NCI-H2081 (cell line): ENCODE results near the gene SYCP2.
"Not testable (repeated sequence)": the region's sequence is repeated elsewhere in the genome, so short reads cannot be mapped to it uniquely, and the experiment has no call there.

Experiments
- DNase-seq, 2 experiments: peaks; one replicate each; lab custom pipeline; 2025; lab: John Stamatoyannopoulos, UW

SYCP2 gene, protein sequence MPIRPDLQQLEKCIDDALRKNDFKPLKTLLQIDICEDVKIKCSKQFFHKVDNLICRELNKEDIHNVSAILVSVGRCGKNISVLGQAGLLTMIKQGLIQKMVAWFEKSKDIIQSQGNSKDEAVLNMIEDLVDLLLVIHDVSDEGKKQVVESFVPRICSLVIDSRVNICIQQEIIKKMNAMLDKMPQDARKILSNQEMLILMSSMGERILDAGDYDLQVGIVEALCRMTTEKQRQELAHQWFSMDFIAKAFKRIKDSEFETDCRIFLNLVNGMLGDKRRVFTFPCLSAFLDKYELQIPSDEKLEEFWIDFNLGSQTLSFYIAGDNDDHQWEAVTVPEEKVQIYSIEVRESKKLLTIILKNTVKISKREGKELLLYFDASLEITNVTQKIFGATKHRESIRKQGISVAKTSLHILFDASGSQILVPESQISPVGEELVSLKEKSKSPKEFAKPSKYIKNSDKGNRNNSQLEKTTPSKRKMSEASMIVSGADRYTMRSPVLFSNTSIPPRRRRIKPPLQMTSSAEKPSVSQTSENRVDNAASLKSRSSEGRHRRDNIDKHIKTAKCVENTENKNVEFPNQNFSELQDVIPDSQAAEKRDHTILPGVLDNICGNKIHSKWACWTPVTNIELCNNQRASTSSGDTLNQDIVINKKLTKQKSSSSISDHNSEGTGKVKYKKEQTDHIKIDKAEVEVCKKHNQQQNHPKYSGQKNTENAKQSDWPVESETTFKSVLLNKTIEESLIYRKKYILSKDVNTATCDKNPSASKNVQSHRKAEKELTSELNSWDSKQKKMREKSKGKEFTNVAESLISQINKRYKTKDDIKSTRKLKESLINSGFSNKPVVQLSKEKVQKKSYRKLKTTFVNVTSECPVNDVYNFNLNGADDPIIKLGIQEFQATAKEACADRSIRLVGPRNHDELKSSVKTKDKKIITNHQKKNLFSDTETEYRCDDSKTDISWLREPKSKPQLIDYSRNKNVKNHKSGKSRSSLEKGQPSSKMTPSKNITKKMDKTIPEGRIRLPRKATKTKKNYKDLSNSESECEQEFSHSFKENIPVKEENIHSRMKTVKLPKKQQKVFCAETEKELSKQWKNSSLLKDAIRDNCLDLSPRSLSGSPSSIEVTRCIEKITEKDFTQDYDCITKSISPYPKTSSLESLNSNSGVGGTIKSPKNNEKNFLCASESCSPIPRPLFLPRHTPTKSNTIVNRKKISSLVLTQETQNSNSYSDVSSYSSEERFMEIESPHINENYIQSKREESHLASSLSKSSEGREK (N-terminal part only)

DNA sequence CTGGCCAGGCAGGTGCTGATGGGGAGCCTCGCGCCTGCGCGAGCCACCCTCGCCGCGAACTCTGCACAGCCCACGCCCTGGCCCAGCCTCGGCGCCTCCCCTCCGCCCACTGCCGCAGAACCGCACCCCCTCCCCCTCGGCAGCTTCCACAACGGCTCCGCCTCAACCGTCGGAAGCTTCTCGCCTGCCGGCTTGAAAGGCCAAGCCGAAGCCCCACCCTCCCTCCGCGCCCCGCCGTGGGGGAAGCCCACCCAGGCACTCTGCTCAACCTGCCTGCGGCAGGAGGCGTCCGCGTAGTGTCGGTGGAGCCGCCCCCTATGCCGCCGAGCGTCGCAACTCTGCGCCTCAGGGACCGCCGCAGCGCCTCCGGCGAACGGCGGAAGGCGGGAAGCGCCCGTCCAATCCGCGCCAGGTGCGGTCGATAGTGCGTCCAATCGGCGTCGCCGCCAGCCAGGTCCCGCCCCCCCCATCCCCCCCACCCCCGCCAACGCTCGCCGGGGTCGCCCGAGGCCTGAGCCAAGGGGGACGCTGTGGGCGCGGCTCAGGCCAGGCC lies at the start of gene SYCP2:
TSS of gene SYCP2 (minus strand) at position 342 of the 553 bp plus-strand sequence. CDS start 11,224 bp downstream, outside the sequence.
- no peak for DNase-seq

DNA sequence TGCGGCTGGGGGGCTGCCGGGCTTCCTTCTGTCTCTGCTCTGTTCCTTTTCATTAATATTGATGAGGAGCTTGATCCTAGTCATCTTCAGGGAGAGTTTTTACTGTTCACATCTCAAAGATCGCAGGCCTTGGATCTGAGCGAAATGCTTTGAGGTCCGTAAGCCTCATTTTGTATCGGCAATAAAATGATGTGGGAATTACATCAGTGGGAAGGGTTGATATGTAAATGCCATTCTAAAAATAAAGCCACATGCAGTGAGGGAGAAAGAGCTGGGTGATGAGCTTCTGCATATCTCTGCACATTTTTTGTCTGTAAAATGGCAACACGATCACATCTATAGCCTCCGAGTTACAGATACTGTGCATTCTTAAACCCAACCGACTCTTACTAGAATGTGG lies 49.6 kb upstream of the SYCP2 start:
- DNase-seq = no peak

DNA sequence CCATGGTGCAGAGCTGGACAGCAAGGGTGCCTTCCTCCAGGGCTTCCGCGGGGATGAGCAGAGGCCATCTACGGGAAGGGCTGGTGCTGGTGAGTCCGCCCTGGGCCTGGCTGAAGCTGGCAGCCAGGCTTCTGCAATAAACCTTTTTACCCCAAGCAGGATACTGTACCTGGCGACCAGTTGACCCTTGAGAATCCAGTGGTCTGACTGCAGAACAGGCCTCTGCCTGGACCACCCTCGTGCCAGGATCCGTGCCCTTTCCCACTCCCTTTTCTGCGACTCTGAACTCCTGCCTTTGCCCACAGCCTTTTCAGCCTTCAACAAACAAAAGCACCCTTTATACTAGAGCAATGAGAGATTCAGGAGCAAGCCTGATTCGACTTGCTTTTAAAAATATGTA lies 43.6 kb upstream of the SYCP2 start:
- no peak for DNase-seq

DNA sequence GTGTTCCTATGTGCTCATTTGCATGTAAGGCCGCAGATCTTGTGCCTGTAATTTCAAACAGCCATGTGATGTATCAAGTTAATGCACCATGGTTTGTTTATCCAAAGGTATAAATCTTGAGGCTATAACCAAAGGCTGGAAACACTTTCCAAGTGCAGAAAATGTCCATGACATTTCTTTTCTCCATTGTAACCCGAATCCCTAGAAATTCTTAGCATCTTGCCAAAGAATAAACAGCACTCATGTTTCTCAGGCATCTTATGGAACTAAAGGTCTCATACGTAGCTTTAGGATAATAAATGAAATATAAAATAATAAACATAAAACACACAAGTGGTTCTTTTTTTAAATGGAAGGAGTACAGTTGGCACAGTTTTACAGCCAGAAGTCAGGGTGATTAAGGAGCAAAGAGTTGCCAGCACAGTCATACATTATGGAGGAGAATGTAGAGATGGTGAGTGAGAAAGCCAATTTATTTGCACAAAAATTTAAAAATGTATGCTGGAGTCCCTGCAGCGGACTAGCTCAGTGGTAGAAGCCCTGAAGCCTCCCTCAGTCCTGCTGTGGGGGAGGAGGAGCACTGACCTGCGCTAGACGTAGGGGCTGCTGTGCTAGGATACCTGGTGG lies 42.8 kb upstream of the SYCP2 start:
- DNase-seq = no peak

DNA sequence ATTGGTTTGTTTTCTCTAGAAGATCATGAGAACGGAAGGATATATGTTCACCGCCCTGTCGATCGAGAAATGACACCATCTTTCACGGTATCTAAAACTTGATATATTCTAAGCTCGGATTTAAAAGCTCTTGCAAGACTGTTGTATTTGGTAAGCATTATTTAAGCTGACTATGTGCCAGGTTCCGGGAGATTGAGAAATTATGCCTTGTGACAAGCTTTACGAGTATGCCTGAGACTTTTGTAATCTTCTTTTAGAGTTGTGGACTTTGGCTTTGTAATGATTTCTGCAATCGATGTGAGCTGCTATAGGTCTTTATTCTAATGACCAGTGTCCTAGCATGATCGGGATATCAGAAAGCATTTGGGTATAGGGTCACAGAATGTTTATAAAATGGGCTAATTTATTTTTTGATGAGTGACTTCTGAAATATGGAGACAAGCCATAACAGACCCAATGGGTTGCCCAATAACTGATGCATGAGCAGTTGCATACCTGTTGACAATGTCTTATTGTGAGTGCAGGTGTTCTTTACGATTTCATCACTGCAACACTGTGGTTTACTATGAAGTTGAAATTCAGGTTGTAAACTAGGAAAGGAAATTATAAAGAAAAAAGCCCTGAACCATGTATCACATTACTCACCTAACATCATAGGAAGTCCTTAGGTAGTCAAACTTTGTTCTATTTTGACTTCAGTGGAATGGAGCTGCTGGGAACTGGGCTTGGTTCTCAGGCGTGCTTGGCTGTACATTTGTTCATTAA lies 38.8 kb upstream of the SYCP2 start:
- no peak for DNase-seq

DNA sequence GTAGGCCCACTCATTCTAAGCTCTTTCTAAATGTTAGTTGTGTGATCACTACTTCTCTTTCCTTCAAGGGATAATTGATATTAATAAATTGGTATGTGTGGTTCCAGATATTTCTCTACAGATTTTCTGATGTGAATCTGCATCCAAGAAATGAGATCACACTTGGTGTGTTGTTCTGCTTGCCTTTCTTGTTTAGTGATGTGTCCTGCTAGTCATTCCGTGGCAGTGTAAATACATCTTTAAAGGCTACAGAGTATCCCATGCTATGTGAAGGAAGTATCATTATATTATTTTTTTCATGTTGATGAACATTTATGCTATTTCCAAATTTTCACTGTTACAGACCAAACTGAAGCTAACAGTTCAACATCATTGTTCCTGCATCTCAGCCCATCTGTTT lies 38.0 kb upstream of the SYCP2 start:
- DNase-seq = no peak

DNA sequence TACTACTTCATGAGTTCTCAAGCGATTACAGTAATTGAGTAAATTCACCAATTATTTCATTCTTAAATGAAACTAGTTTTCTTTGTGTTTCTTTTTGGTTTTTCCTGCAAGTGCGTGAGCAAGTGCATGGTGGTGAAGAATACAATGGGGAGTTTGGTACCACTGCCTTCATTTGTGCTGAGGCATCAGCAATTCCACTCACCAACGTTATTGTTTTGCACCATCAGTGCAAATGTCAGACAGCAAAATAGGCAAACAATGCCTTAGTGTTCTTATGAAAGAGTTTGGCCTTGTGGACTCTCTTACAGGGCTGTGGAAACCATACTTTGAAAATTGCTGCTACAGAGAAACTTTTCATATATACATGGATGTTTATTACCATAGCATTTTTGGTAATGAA lies 33.0 kb upstream of the SYCP2 start:
- DNase-seq = no peak

DNA sequence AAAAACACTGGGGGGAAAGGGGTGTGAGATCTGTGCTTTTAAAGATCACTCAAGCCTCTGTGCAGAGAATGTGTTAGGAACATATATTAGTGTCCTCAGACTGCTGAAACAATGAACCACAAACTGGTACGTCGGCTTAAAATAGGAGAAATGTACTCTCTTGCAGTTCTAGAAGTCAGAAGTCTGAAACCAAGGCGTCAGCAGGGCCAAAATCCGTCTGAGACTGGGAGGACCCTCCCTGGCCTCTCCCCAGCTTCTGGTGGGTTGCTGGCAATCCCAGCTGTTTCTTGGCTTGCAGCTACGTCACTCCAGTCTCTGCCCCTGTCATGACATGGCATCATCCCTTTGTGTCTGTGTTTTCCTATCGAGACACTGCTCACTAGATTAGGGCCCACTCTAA lies 28.7 kb upstream of the SYCP2 start:
- no peak for DNase-seq

DNA sequence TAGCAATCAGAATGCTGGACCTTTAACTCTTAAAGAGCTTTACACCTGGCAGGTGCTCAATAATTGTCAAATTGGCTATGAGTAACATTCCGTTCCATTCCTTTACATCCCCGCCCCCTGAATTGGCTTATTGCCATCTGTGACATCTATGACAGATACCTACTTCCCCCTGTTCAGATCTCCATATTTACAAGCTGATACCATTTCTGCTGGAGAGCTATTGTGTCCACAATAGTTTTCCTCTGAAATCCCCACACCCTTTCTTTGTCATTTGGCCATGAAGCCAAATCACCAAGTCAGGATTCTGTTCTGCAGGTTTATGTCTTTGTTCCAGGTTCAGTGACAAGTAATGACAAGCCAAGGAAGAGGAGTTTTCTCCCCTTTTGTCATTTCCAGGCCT lies 28.0 kb upstream of the SYCP2 start:
- DNase-seq = no peak

DNA sequence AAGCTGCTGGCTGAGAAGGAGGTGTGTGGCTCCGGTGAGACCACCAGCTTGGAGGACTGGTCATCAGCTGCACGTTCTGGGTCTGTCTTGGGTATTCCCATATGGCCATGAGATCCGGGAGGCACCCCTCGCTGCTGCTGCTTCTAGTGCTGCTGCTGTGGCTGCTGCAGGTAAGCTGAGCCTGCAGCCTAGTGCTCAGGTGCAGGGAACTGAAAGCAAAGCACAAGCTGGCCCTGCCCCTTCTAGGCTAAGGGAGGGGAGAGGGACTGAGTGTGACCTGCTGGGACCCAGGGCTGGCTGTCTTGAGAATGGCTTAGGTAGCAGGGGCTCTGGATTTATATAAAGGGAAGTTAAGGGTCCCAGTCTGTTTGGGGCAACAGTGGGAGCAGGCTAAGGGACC lies 25.2 kb upstream of the SYCP2 start:
- no peak for DNase-seq

DNA sequence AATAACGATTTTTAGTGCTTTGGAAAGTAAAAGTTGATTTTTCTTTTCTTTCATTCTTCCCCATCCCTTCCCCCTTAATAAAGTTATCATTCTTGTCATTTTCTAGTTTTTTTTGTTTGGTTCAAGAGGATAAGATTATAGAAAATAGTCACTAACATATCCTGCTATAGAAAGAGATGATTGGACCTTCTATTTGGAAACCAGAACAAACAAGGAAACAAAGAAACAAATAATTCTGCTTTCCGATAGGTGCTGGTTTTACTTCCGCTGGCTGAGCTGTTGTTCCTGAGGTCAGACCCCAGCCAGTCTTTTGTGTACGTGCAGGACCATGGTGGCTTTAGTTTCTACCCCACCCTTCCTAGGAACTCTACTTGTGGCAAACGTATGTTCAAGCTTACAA lies 24.7 kb upstream of the SYCP2 start, which contains the start of gene CDH26:
TSS of gene CDH26 (plus strand) at position 301 of the 400 bp plus-strand sequence. CDS start 304 bp downstream, outside the sequence.
- DNase-seq = no peak

DNA sequence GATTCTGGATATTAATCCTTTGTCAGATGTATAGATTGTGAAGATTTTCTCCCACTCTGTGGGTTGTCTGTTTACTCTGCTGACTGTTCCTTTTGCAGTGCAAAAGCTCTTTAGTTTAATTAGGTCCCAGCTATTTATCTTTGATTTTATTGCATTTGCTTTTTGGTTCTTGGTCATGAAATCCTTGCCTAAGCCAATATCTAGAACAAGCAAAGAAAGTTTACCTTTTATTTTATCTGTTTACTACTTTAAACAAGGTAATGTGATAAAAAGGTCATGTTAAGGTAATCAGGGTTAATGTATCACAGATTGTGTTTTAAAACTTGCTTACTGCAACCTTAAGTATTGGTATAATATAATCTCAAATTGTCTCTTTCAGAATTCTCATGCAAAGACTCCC lies 24.1 kb upstream of the SYCP2 start:
- DNase-seq = not testable (repeated sequence)

DNA sequence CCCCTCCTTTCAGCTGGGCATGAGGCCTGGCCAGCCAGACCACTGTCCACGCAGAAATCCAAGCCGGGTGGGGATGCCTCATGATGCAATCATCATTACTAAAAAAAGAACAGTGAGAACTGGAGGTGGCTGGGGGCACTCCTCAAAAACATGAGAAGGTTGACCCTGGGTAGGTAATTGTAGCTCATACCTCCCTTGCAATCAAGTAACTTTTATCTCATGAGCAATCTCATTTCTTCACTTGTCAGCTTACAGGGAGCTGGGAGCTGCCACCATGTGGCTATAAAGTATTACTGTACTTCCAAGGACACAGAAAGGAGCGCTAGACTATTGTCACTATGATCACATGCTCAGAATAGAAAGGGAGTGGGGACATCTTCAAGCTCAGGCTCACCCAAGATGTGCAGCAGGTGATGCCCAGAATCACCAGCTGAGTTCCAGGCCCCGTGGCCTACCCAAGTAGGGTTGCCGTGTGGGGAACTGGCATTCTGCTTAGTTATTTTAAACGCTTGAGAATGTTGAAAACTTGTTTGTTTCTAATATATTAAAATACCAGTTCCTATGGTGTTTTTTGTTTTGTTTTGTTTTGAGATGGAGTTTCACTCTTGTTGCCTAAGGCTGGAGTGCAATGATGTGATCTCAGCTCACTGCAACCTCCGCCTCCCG lies 21.8 kb upstream of the SYCP2 start:
- DNase-seq = no peak

DNA sequence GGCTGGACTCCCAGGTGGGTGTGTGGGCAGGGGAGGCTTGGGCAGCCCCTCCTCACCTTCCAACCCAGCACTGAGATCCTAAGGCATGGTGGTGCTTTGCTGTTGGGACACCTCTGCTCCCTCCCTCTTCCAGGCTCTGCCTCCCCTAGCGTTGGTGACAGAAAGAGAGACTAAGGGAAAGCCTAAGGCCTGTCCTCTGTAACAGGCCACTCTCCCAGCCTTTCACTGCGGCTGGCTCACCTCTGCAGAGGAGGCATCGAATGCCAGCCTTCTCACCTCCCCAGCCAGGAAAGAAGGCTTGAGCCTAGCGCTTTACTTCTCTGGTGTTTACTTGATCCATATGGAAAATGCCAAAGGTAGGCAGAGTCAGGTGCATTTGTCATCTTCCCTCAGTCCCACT lies 21.3 kb upstream of the SYCP2 start:
- no peak for DNase-seq

DNA sequence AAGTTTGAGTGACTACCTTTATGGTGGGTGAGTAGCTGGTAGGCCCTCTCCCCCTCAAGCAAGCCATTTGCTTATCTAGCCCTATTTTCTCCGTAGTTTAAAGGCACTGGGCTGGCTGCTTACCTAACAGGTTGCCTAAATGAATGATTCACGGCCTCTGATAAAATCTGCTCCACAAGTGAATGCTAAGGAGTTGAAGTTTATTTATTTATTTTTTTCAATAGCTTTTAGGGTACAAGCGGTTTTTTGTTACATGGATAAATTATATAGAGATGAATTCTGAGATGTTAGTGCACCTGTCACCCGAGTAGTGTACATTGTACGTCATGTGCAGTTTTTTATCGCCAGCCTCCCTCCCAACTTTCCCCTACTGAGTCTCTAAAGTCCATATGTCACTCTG lies 16.5 kb upstream of the SYCP2 start:
- DNase-seq = no peak

DNA sequence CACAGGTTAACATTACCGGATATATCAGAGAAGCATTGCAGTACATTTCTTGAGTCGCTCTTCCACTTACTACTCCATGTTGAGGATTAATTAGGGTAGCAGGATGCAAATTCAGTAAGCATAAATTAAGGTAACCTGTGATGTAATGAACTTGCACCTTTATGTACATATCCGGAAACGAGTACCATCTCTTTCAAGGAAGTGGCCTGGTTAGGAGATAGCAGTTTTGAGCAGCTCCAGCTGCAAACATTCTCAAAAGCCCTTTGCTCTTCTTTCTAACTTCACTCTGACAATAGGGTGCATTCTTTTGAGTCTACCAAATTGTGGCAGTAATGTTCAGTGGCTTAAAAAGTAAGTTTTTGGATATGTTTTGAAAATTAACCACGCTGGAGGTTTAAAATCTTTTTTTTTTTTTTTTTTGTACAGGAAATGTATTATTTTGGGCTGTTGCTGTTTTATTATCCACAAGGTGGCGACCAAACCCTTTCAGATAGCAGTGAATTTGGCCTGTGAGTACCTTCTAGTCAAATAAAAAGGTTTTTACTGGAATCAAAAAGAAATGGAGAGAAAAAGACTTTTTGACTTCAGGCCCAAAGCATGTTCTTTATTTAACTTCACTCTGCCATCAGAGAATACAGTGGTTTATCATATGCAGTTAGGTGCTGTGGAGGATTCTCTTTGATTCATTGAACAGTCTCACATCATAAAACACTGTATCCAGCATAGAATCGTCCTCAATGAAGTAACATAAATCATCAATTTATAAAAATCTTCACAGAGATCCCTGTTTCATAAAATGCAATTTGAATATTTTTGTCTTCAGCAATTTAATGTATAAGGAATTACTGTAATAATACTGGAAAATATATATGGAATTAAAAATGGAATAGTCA lies 15.6 kb upstream of the SYCP2 start:
- peak; percentile 38 to 46 for DNase-seq

DNA sequence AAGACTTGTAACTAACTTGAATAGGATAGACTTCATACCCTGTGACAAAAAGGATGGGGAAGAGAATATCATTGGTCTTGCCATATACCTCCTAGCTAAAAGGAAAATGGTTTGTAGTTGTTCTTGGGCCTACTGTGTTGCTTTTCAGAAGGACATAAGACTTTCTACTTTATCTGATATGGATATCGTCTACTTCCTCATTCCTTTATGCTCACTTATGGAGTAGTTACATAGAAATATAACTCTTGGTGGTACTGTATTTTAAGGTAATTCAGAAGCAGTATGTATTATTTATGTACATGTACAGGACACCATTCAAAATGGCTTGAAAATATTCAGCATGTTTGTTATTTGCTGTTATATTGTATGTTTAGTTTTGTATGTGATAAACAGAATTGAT lies 14.8 kb upstream of the SYCP2 start:
- no peak for DNase-seq

DNA sequence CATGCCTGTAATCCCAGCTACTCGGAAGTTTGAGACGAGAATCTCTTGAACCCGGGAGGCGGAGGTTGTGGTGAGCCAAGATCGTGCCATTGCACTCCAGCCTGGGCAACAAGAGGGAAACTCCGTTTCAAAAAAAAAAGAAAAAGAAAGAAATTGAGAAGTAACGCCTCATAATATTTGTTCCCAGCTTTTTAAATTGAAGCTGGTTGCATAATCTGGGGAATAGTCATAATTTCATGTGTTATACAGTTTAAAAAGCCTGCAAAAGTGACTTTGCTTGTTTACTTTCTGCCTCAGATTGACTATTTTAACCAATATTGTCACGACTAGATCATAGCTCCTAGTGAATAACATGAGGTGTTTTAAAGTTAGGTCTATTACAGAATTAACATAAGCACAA lies 13.9 kb upstream of the SYCP2 start:
- no peak for DNase-seq

DNA sequence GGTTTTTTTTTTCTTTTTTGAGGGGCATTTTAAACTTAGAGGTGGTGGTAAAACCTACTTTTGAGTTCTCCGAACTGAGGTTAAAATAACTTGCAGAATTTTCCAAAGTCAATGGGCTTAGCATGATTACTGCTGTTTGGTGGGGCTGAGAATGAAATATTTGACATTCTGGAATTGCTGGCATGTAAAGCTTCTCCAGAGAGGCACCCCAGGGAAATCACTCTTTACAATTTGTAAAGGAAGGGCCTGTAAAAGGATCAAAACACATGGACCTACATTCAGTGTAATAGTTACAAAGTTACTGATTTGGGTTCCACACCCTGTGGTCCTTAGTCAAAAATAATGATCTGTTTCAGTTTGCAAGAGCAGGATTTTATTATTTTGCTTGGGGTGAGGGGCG lies 12.3 kb upstream of the SYCP2 start:
- no peak for DNase-seq
